Bone marrow (tissue), 2 donors: ENCODE measurements around the gene MYADML2.

Experiments used
- DNase-seq, 2 donors: peaks; one replicate each; lab custom pipeline; 2025; lab: John Stamatoyannopoulos, UW

The MYADML2 gene

DNA sequence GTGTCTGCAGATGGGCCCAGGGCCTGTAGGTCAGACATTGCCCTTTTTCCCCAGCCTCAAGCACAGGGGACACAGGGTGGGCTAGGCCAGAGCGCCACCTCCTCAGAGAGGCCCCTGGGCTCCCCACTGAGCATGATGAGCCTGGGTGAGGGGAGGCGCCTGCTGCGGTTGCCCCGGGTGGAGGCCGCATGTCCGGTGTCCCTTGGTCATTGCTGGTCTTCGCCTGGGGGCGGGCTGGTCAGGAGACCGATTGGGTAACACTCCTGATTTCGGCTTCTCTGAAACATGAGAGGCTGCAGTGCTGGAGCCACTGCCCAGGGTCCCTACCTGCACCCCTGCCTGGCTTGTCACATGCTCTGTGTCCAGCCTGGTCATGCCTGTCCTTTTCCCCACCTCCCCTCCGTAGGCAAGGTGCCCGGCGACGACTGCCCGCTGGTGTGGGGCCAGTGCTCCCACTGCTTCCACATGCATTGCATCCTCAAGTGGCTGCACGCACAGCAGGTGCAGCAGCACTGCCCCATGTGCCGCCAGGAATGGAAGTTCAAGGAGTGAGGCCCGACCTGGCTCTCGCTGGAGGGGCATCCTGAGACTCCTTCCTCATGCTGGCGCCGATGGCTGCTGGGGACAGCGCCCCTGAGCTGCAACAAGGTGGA, 47.4 kb downstream of the MYADML2 start:
- no peak for DNase-seq

DNA sequence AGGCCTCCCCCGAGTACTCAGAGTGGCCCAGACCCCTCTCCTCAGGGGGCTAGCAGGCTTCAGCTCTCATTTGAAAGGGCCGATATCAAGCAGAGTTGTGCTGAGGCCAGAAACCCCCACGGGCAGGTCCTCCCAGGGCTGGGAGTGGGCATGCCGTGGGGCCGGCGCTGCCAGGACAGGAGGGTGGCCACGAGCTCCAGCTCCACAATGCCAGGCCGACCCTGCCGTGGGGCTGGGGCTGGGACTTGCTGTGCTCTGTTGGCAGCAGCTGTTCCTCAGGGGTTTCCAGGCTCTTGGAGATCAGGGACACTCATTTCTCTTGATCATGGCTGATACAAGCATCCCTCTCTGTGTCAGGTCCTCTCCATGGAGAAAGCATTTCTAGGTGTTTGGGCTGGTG, 48.1 kb downstream of the MYADML2 start:
- no peak for DNase-seq

DNA sequence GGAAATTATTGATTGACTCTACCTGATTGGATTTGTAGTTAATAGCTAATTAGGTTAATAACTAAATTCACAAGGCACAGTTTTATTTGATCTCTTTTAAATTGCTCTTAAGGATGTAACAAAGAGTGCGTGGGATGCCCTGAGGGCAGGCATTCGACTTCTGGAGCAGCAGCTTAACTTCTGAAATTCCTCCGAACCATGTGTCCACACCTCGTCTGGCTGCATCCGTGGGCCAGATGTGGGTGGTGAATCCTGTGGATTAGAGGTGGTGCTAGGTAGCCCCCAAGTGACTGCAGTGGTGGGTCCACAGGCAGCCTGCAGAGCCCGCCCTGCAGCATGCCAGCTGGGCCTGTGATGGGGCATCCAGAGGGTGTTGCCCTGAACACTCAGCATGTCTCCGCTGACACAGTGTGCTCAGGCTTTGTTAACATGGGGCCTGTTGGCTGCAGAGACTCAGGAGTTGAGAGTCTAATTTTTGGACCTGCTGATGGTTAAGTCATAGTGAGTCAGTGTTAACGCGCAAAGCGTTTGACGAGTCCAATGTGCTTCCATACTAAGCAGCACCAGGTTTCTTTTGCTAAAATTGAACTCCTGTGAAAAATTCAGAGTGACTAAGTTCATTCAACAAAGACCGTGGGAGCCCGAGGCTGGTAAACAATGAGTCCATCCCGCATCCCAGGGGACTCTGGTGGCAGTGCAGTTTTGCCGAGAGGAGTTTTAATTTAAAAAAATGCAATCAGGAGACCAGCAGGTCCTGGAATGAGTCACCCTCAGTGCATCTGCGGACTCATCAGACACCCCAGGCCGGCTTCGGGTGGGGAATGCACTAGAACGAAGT, 48.8 kb downstream of the MYADML2 start:
- DNase-seq: no peak

DNA sequence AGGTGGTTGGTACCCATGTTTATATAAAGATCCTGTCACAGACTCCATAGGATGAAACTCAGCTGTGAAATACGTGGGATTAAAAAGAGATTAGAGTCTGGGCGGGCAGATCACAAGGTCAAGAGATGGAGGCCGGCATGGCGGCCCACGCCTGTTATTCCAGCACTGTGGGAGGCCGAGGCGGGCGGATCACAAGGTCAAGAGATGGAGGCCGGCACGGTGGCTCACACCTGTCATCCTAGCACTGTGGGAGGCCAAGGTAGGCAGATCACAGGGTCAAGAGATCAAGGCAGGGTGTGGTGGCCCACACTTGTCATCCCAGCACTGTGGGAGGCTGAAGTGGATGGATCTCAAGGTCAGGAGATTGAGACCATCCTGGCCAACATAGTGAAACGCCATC, 51.6 kb downstream of the MYADML2 start:
- DNase-seq: no peak

DNA sequence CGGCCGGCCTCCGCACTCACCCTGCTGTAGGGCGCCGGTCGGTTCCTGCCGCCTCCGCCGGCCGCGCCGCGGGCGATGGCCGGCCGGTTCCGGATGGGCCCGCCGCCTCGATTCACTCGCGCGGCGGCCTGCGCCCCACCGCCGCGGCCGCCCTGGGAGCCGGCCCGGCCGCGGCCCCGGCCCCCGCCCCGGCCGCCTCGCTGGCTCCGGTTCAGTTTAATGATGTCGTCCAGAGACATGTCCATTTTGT, 55.8 kb downstream of the MYADML2 start:
- no peak for DNase-seq

DNA sequence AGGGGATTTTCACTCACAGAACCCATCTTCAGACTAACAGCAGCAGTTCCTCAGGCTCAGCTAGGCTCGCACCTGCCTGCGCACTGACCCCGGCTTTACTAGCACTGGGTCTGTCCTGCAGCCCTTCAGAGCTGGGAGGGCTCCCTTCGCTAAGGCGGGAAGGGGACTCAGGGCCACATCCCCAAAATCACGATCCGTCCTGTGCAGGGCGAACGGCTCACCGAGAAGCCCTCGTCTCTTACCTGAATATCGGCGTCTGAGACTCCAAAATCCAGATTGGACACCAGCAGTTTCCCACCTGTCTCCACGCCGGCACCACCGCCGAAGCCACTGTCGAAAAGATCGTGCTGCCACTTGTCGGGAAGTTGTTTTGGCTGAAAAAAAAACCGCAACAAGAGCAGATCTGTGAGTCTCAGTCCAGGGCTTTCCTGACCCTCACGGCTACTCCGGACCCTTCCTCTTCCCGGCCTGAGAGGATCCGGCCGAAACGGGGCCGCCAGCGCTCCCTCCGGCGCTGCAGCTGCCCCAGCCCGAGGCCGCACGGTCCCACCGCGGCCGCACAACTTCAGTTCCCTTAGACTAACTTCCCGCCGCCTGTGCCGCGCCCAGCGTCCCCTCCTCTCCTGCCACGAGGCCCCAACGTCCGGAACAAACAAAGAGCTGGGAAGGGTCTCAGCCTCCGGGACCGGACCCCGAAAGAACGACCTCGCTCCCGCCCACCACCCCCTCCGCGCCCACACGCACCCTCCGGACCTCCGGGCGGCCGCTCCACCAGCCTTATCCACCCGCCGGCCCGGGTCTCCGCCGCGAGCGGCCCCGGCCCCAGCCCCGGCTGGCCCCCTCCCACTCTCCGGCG, 56.4 kb downstream of the MYADML2 start:
- no peak for DNase-seq
